Measurements from ENCODE around the gene PPY. TPM values are rescaled to one million over a fixed set of nuclear protein-coding genes. Genes with fewer than 3 reads are reported as not detected.

Gene PPY
- total RNA-seq, 4 donors from 2014 or later = not detected

DNA sequence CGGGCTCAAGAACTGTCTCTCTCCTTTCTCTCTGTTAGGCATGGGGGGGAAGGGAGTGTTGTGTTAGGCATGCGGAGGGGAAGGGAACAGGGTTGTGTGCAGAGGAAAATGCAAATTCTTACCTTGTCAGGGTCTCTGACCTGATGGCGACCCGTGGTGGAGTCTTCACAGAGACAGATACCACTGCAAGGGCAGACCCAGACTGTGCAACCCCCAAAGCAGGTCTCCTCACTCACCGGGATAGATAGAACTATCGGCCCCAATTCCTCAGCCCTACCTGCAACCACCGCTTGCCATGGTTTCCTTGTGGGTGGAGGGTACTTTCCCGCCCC, 25.3 kb downstream of the PPY start:
- TF ChIP-seq CTCF (IDR thresholded peaks at IDR 0.05) = no peak
- ATAC-seq (ENCODE audit: low FRiP score) = no peak

DNA sequence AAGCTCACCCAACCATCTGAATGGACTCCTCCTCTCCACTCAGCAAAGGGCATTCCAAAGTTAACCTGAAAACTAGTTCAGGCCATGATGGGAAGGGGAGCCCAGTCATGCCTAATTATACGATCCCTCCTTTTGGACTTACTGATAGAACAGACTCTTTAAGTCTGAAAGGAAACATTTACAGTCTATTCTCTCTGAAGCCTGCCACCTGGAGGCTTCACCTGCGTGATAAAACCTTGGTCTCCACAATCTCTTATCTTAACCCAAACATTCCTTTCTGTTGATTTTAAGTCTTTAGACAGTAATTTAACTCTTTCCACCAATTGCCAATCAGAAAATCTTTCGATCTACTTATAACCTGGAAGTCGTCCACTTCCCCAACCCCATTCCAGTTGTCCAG, 25.9 kb downstream of the PPY start:
- TF ChIP-seq CTCF (IDR thresholded peaks at IDR 0.05) = no peak
- no peak for DNase-seq (ENCODE audit: low spot score)
- ATAC-seq (ENCODE audit: low FRiP score) = no peak

More for the DNA sequence above, 25.3 kb downstream of the PPY start:
- no peak for DNase-seq (ENCODE audit: low spot score)

DNA sequence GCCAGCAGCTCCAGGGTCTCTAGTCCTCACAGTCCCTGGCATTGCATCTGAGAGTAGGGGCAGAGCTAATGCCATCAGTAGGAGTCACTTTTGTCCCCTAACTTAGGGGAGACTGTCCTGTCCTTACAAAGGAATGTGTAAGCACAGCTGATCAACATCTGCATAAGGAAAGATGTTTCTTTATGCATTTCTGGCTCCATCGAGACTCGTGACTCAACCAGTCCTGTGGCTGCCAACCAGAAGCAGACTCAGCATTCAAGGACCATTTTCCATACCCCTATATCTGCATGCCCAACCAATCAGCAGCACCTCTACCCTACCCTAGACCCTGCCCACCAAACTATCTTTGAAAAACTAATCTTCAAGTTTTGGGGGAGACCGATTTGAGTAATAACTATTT, 26.7 kb downstream of the PPY start:
- DNase-seq (ENCODE audit: low spot score) (no peak), ATAC-seq (ENCODE audit: low FRiP score) (no peak)
- TF ChIP-seq CTCF (IDR thresholded peaks at IDR 0.05) = no peak

GRCh38 chr17:43914451-43914850, 27.8 kb downstream of the PPY start:
- DNase-seq (ENCODE audit: low spot score) (no peak), ATAC-seq (ENCODE audit: low FRiP score) (no peak)
- no peak for TF ChIP-seq CTCF (IDR thresholded peaks at IDR 0.05)

- DNase-seq (ENCODE audit: low spot score) (no peak), ATAC-seq (ENCODE audit: low FRiP score) (no peak)
- no peak for TF ChIP-seq CTCF (IDR thresholded peaks at IDR 0.05)
These were observed 28.7 kb downstream of the PPY start for GRCh38 chr17:43913584-43913983.

DNA sequence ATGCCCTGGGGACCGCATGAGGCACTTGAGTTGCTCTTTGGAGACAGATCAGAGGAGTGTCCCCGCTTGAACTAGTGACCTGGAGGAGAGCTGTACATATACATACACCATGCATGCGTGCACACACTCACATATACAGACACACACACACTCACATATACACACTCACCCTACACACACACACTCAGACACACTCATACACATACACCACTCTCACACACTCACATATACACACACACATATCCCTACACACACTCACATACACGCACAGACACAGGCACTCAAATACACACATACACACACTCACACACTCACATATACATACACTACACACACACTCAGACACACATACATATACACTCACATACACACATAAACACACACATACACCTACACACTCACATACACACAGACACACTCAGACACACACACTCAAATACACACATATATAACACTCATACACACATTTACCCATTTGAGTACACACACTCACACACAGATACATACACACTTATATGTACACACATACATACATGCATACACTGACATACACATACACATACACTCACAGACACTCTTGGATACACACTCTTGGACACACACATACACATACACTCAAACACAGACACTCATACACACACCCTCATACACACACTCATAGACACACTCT, 29.5 kb downstream of the PPY start:
- no peak for DNase-seq (ENCODE audit: low spot score)
- no peak for TF ChIP-seq CTCF (IDR thresholded peaks at IDR 0.05)
- ATAC-seq (ENCODE audit: low FRiP score) = no peak

DNA sequence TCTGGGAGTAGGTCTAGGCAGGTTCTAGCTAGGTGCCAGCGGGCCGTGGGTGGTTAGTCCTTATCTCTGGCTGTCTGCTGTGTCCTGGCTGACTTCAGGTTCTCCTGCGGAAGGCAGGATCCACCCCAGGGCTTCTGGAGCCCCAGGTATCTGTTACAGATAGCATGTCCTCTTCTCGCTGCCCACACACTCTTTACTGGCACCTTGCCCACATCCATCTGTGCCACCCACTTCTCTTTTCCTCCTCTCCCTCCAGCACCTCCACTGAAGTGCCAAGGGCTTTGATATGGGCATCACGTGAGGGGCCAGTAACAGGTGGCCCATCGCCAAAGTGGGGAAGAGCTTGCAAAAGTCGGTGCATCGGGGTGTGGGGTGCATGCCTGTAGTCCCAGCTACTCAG, 30.4 kb downstream of the PPY start:
- ATAC-seq (ENCODE audit: low FRiP score) (no peak), DNase-seq (ENCODE audit: low spot score) (no peak)
- TF ChIP-seq CTCF (IDR thresholded peaks at IDR 0.05) = no peak

Measured in omental fat pad (tissue), 4 donors.